Smooth muscle cell (in vitro differentiated cells): ENCODE measurements around the gene PAX9. TPM values are rescaled to one million over a fixed set of nuclear protein-coding genes. Genes with fewer than 3 reads are reported as not detected.

Source experiments
- DNase-seq: peaks from one replicate; lab custom pipeline; 2025; ENCODE audit not compliant: unreplicated experiment; lab: John Stamatoyannopoulos, UW
- H2AFZ ChIP-seq: fragments of 200-600 bp; sonication (generic); 2 replicates; pipeline ENCODE4 v1.6.0; 2016; ENCODE audit warnings: antibody characterized with exemption, low read depth, mild to moderate bottlenecking
- H3F3A ChIP-seq: fragments of 200-600 bp; sonication (generic); 2 replicates; pipeline ENCODE4 v1.6.0; 2017; ENCODE audit warnings: antibody characterized with exemption, low read depth
- H3K27ac ChIP-seq: fragments of 200-600 bp; sonication (generic); 2 replicates; pipeline ENCODE4 v1.5.1; 2016; ENCODE audit warnings: low read depth, mild to moderate bottlenecking
- H3K27me3 ChIP-seq: fragments of 200-600 bp; sonication (generic); 2 replicates; pipeline ENCODE4 v1.6.1; 2016; ENCODE audit warnings: low read depth, mild to moderate bottlenecking
- H3K36me3 ChIP-seq: fragments of 200-600 bp; sonication (generic); 2 replicates; pipeline ENCODE4 v1.5.1; 2016; ENCODE audit warnings: low read depth
- H3K4me1 ChIP-seq: fragments of 200-600 bp; sonication (generic); 2 replicates; pipeline ENCODE4 v1.5.1; 2016; ENCODE audit warnings: low read depth
- H3K4me2 ChIP-seq: fragments of 200-600 bp; sonication (generic); 2 replicates; pipeline ENCODE4 v1.6.0; 2016; ENCODE audit warnings: mild to moderate bottlenecking
- H3K4me3 ChIP-seq: fragments of 200-600 bp; sonication (generic); 2 replicates; pipeline ENCODE4 v1.5.1; 2016; ENCODE audit warnings: mild to moderate bottlenecking
- H3K79me2 ChIP-seq: fragments of 200-600 bp; sonication (generic); 2 replicates; pipeline ENCODE4 v1.6.0; 2016; ENCODE audit warnings: low read depth, mild to moderate bottlenecking
- H3K9ac ChIP-seq: fragments of 200-600 bp; sonication (generic); 2 replicates; pipeline ENCODE4 v1.6.0; 2016; ENCODE audit warnings: low read depth
- H3K9me3 ChIP-seq: fragments of 200-600 bp; sonication (generic); replicated peaks from 2 replicates; pipeline ENCODE4 v1.5.1; 2016; ENCODE audit warnings: low read depth
- H4K20me1 ChIP-seq: fragments of 200-600 bp; sonication (generic); 2 replicates; pipeline ENCODE4 v1.6.0; 2016; ENCODE audit warnings: low read depth
- CTCF ChIP-seq: fragments of 200-600 bp; sonication (generic); IDR thresholded peaks from 2 replicates; pipeline ENCODE4 v1.5.1; 2017; ENCODE audit warnings: borderline replicate concordance, mild to moderate bottlenecking, antibody characterized with exemption; ENCODE audit not compliant: insufficient read depth, poor library complexity, severe bottlenecking
- WGBS: methylation state at CpG from one replicate; pipeline ENCODE4 v1.1.7; 2016; ENCODE audit warnings: low lambda C conversion rate; 5-methylcytosine and 5-hydroxymethylcytosine counted together
- polyA plus RNA-seq: library from polyadenylated mRNA; unstranded; fragments of >200 nt; fragmentation: Nextera tagmentation; extraction: Ambion mirVana; gene quantifications from 2 replicates; pipeline ENCODE4 v1.2.1, GENCODE V29; 2016
- total RNA-seq: library from RNA; depleted of rRNA; stranded (reverse); fragments of >200 nt; gene quantifications from 2 replicates; pipeline ENCODE4 v1.2.3, GENCODE V29; 2014

The PAX9 gene
- total and polyA plus RNA-seq, 2 experiments from 2014 or later: not detected

- H3K27me3 ChIP-seq: peaks cover 16% of the 10 kb centered on the region
- no peaks in the 10 kb centered on the region for H3F3A ChIP-seq
- WGBS: 53% methylated on average over 5 of the region's 5 CpGs
- H3K4me1 ChIP-seq: no peaks in the 10 kb centered on the region
- no peak for TF ChIP-seq CTCF
- no peak overlapping the region for H2AFZ ChIP-seq
- H3K9me3 ChIP-seq: no peaks in the 10 kb centered on the region
- H4K20me1 ChIP-seq: no peaks in the 10 kb centered on the region
- no peak for DNase-seq
- H3K27ac ChIP-seq: no peak overlapping the region
- H3K4me2 ChIP-seq: no peak overlapping the region
- no peak overlapping the region for H3K9ac ChIP-seq
- no peaks in the 10 kb centered on the region for H3K36me3 ChIP-seq
- H3K4me3 ChIP-seq: no peak overlapping the region
- no peaks in the 10 kb centered on the region for H3K79me2 ChIP-seq
Measured at GRCh38 chr14:36717363-36717762, 55.7 kb downstream of the PAX9 start.

GRCh38 chr14:36718216-36718615, 56.6 kb downstream of the PAX9 start:
- no peaks in the 10 kb centered on the region for H3K79me2 ChIP-seq
- no peak for DNase-seq
- H3K27me3 ChIP-seq: peaks cover 12% of the 10 kb centered on the region
- no peaks in the 10 kb centered on the region for H3K9me3 ChIP-seq
- H3K4me2 ChIP-seq: no peak overlapping the region
- H3K9ac ChIP-seq: no peak overlapping the region
- H3K4me1 ChIP-seq: no peaks in the 10 kb centered on the region
- no peaks in the 10 kb centered on the region for H3K36me3 ChIP-seq
- H3K27ac ChIP-seq: no peak overlapping the region
- H4K20me1 ChIP-seq: no peaks in the 10 kb centered on the region
- WGBS: 46% methylated on average over 1 of the region's 1 CpG
- no peaks in the 10 kb centered on the region for H3F3A ChIP-seq
- H2AFZ ChIP-seq: no peak overlapping the region
- H3K4me3 ChIP-seq: no peak overlapping the region
- no peak for TF ChIP-seq CTCF

GRCh38 chr14:36719823-36720222, 58.2 kb downstream of the PAX9 start:
- H3K79me2 ChIP-seq: no peaks in the 10 kb centered on the region
- no peak for TF ChIP-seq CTCF
- no peak for DNase-seq
- WGBS: 97% methylated on average over 7 of the region's 7 CpGs
- no peak overlapping the region for H2AFZ ChIP-seq
- no peak overlapping the region for H3K4me3 ChIP-seq
- H3K9me3 ChIP-seq: no peaks in the 10 kb centered on the region
- no peak overlapping the region for H3K9ac ChIP-seq
- H3K4me2 ChIP-seq: no peak overlapping the region
- no peaks in the 10 kb centered on the region for H3K36me3 ChIP-seq
- no peaks in the 10 kb centered on the region for H3F3A ChIP-seq
- peaks cover 5% of the 10 kb centered on the region for H3K27me3 ChIP-seq
- H3K27ac ChIP-seq: no peak overlapping the region
- H3K4me1 ChIP-seq: no peaks in the 10 kb centered on the region
- H4K20me1 ChIP-seq: no peaks in the 10 kb centered on the region

DNA sequence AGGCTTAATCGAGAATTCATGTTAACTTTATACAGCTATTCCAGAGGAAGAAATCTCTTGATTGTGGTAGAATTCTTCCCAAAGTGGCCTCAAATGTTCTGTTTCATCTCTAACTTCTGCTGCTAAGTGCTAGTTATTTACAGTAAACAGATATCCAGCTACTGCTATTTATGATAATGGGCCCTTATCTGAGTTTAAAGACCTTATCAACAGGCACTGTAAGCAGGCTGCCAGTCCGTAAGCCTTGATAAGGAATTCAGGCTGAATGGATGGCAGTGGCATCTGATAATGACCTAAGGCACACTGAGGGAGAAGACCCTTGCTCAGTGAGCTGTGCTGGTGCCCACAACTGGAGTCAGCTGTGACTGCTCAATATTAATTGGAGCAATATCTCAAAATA, 59.0 kb downstream of the PAX9 start:
- no peaks in the 10 kb centered on the region for H3K9me3 ChIP-seq
- H3K27ac ChIP-seq: no peak overlapping the region
- no peak overlapping the region for H3K4me2 ChIP-seq
- no peaks in the 10 kb centered on the region for H3F3A ChIP-seq
- H3K36me3 ChIP-seq: no peaks in the 10 kb centered on the region
- H3K27me3 ChIP-seq: peaks cover 5% of the 10 kb centered on the region
- no peaks in the 10 kb centered on the region for H4K20me1 ChIP-seq
- H3K4me3 ChIP-seq: no peak overlapping the region
- no peak for DNase-seq
- 44% methylated on average over 2 of the region's 2 CpGs for WGBS
- H3K4me1 ChIP-seq: no peaks in the 10 kb centered on the region
- no peak overlapping the region for H2AFZ ChIP-seq
- no peak for TF ChIP-seq CTCF
- H3K79me2 ChIP-seq: no peaks in the 10 kb centered on the region
- H3K9ac ChIP-seq: no peak overlapping the region
